DND-41 (cell line): ENCODE data around the gene SOCS2.

ENCODE experiments used
- CTCF ChIP-seq: IDR thresholded peaks from 2 replicates; pipeline ENCODE4 v1.5.1; 2012; ENCODE audit warnings: borderline replicate concordance, low read length, moderate library complexity, mild to moderate bottlenecking; ENCODE audit not compliant: poor library complexity, severe bottlenecking; ENCODE audit errors: extremely low read depth
- EZH2 ChIP-seq: IDR thresholded peaks from 3 replicates; pipeline ENCODE4 v1.6.1; 2012; ENCODE audit warnings: borderline replicate concordance, low read depth, mild to moderate bottlenecking, moderate library complexity, low read length, inconsistent platforms; ENCODE audit not compliant: severe bottlenecking

GRCh38 chr12:93578221-93578620 lies 5.7 kb downstream of the SOCS2 start:
- TF ChIP-seq CTCF (no peak), EZH2 (no peak)
